ENCODE data around the gene CREG2. TPM values are rescaled to one million over a fixed set of nuclear protein-coding genes. Genes with fewer than 3 reads are reported as not detected.
A peak's percentile ranks its signal among the peaks of the same experiment; 100 is the strongest.

CREG2 gene
- total RNA-seq, 6 donors from 2014 or later, result 1.1 to 8.4 (median 1.6) TPM; not detected in 3

GRCh38 chr2:101342625-101343008 lies 44.7 kb downstream of the CREG2 start:
- no peak for ATAC-seq (ENCODE audit: low FRiP score in 2 of 2)
- TF ChIP-seq CTCF (IDR thresholded peaks at IDR 0.05) (no peak), EP300 (IDR thresholded peaks at IDR 0.05) (no peak), POLR2AphosphoS5 (IDR thresholded peaks at IDR 0.05) (no peak), POLR2A (IDR thresholded peaks at IDR 0.05) (no peak)
- WGBS, 2 donors, result 84 to 88% methylated on average over 15 of the region's 15 CpGs

GRCh38 chr2:101341901-101342624 lies 45.2 kb downstream of the CREG2 start:
- H3K4me1 ChIP-seq, result peaks cover 0 to 16% (median 15%) of the 10 kb centered on the region in 4 donors
- H3K36me3 ChIP-seq, result no peaks in the 10 kb centered on the region
- peak in 1 of 2 donors; percentile 79 for DNase-seq
- H3K27me3 ChIP-seq, result no peaks in the 10 kb centered on the region
- WGBS, 2 donors, result 51 to 60% methylated on average over 21 of the region's 21 CpGs
- H3K27ac ChIP-seq, result no peak overlapping the region
- H3K9me3 ChIP-seq, result no peaks in the 10 kb centered on the region
- H3K4me3 ChIP-seq, result no peak overlapping the region
- TF ChIP-seq POLR2A (IDR thresholded peaks at IDR 0.05) (no peak), POLR2AphosphoS5 (IDR thresholded peaks at IDR 0.05) (no peak), EP300 (IDR thresholded peaks at IDR 0.05) (no peak), CTCF (IDR thresholded peaks at IDR 0.05) (peak; percentile 58 to 85 (median 72))
- ATAC-seq (ENCODE audit: low FRiP score in 2 of 2), result peak; percentile 73 to 87

More at GRCh38 chr2:101342625-101343008, 44.7 kb downstream of the CREG2 start:
- peaks cover 0 to 16% (median 15%) of the 10 kb centered on the region in 4 donors for H3K4me1 ChIP-seq
- H3K36me3 ChIP-seq, result no peaks in the 10 kb centered on the region
- H3K9me3 ChIP-seq, result no peaks in the 10 kb centered on the region
- DNase-seq, result no peak
- no peak overlapping the region for H3K4me3 ChIP-seq
- no peak overlapping the region for H3K27ac ChIP-seq
- H3K27me3 ChIP-seq, result no peaks in the 10 kb centered on the region

GRCh38 chr2:101341421-101341820 lies 45.9 kb downstream of the CREG2 start:
- no peak for TF ChIP-seq CTCF (IDR thresholded peaks at IDR 0.05)
- TF ChIP-seq POLR2A (IDR thresholded peaks at IDR 0.05), result no peak
- TF ChIP-seq EP300 (IDR thresholded peaks at IDR 0.05), result no peak
- TF ChIP-seq POLR2AphosphoS5 (IDR thresholded peaks at IDR 0.05), result no peak
- Histone ChIP-seq H3K27ac (no peak overlapping the region), H3K4me3 (no peak overlapping the region), H3K4me1 (peaks cover 0 to 16% (median 15%) of the 10 kb centered on the region in 4 donors), H3K27me3 (no peaks in the 10 kb centered on the region), H3K9me3 (no peaks in the 10 kb centered on the region), H3K36me3 (no peaks in the 10 kb centered on the region)
- DNase-seq (peak; percentile 36 to 85), ATAC-seq (ENCODE audit: low FRiP score in 2 of 2) (peak in 1 of 2 donors; percentile 43)
- WGBS, 2 donors, result 71 to 79% methylated on average over 7 of the region's 7 CpGs

- no peaks in the 10 kb centered on the region for H3K9me3 ChIP-seq
- H3K27ac ChIP-seq, result peak overlapping the region in 2 of 4 donors; percentile 39 to 44
- H3K36me3 ChIP-seq, result no peaks in the 10 kb centered on the region
- H3K4me1 ChIP-seq, result peaks cover 0 to 16% (median 15%) of the 10 kb centered on the region in 4 donors
- no peak overlapping the region for H3K4me3 ChIP-seq
- TF ChIP-seq EP300 (IDR thresholded peaks at IDR 0.05) (no peak), POLR2A (IDR thresholded peaks at IDR 0.05) (no peak), CTCF (IDR thresholded peaks at IDR 0.05) (no peak)
- ATAC-seq (ENCODE audit: low FRiP score in 2 of 2), result peak in 1 of 2 donors; percentile 54
- DNase-seq, result no peak
- 88 to 90% methylated on average over 1 of the region's 1 CpG for WGBS, 2 donors
- no peaks in the 10 kb centered on the region for H3K27me3 ChIP-seq
Observed at GRCh38 chr2:101340141-101340551, 47.2 kb downstream of the CREG2 start.

Measured in upper lobe of left lung (tissue), 6 donors.